ENCODE data around the gene XRCC1. TPM values are rescaled to one million over a fixed set of nuclear protein-coding genes. Genes with fewer than 3 reads are reported as not detected.
A peak's percentile ranks its signal among the peaks of the same experiment; 100 is the strongest.

XRCC1 gene, protein sequence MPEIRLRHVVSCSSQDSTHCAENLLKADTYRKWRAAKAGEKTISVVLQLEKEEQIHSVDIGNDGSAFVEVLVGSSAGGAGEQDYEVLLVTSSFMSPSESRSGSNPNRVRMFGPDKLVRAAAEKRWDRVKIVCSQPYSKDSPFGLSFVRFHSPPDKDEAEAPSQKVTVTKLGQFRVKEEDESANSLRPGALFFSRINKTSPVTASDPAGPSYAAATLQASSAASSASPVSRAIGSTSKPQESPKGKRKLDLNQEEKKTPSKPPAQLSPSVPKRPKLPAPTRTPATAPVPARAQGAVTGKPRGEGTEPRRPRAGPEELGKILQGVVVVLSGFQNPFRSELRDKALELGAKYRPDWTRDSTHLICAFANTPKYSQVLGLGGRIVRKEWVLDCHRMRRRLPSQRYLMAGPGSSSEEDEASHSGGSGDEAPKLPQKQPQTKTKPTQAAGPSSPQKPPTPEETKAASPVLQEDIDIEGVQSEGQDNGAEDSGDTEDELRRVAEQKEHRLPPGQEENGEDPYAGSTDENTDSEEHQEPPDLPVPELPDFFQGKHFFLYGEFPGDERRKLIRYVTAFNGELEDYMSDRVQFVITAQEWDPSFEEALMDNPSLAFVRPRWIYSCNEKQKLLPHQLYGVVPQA
- total RNA-seq (10 to 100 TPM; 25.1 to 26.2 TPM), total RNA-seq (6.1 to 32.8 (median 24.0) reads per million in 172 experiments)
- polyA plus RNA-seq (2013, experiment 1 of 2) = 34.5 TPM
- 35.2 TPM for polyA plus RNA-seq (2013, experiment 2 of 2)

- H3K4me3 ChIP-seq (ENCODE audit: low read length) = peak within 1 kb of the TSS; percentile 90
- peak; percentile 93 to 100 (median 96) for DNase-seq
Measured at GRCh38 chr19:43575156-43575950, at the start of gene XRCC1, which contains the start of gene PINLYP. Gene XRCC1, minus strand, starts transcription at chr19:43575527. Its CDS starts 69 bp downstream, at chr19:43575458. Gene PINLYP, plus strand, starts transcription at chr19:43575801. Its CDS starts 1,391 bp downstream, at chr19:43577192.

GRCh38 chr19:43624933-43625332, 49.6 kb upstream of the XRCC1 start:
- peak; percentile 72 to 93 (median 86) for DNase-seq
- TF ChIP-seq, protein P1, sequence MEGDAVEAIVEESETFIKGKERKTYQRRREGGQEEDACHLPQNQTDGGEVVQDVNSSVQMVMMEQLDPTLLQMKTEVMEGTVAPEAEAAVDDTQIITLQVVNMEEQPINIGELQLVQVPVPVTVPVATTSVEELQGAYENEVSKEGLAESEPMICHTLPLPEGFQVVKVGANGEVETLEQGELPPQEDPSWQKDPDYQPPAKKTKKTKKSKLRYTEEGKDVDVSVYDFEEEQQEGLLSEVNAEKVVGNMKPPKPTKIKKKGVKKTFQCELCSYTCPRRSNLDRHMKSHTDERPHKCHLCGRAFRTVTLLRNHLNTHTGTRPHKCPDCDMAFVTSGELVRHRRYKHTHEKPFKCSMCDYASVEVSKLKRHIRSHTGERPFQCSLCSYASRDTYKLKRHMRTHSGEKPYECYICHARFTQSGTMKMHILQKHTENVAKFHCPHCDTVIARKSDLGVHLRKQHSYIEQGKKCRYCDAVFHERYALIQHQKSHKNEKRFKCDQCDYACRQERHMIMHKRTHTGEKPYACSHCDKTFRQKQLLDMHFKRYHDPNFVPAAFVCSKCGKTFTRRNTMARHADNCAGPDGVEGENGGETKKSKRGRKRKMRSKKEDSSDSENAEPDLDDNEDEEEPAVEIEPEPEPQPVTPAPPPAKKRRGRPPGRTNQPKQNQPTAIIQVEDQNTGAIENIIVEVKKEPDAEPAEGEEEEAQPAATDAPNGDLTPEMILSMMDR (IDR thresholded peaks at IDR 0.05) = peak; percentile 52
- H3K36me3 ChIP-seq (ENCODE audit: insufficient read depth, low read length) = no peaks in the 10 kb centered on the region
- Mint-ChIP-seq H3K9me3 (no peaks in the 10 kb centered on the region), H3K4me1 (ENCODE audit: low read depth) (peaks cover 37% of the 10 kb centered on the region), H3K4me3 (peak overlapping the region; percentile 60), H3K36me3 (ENCODE audit: low read depth) (no peaks in the 10 kb centered on the region), H3K27ac (peak overlapping the region; percentile 51), H3K27me3 (peaks cover 7% of the 10 kb centered on the region)
- peaks cover 27% of the 10 kb centered on the region for H3K4me1 ChIP-seq (ENCODE audit: insufficient read depth, low read length)
- H3K4me3 ChIP-seq (ENCODE audit: low read length) = no peak overlapping the region
- peaks cover 0 to 6% of the 10 kb centered on the region in 2 experiments for H3K27me3 ChIP-seq (ENCODE audit: control insufficient read depth in 1 of 2, insufficient read depth in 2 of 2, low read length in 2 of 2)
- CTCF ChIA-PET = interaction anchor here (0.6 kb wide), 1 partner anchor 30 kb away, joined by 4 read pairs; no protein-coding TSS in a partner anchor
- intact Hi-C loops (cut with DNase I, micrococcal nuclease) = loop anchor here in 1 of 2 experiments (1.0 kb wide), 1 partner anchor 70 kb away; no protein-coding TSS in a partner anchor
- peaks cover 0 to 4% of the 10 kb centered on the region in 2 experiments for H3K9me3 ChIP-seq (ENCODE audit: control insufficient read depth in 1 of 2, insufficient read depth in 1 of 2, low read length in 2 of 2)
- peak; percentile 93 for ATAC-seq (ENCODE audit: poor library complexity)
- H3K27ac ChIP-seq (ENCODE audit: low read depth in 1 of 2, low read length in 2 of 2) = no peak overlapping the region
- POLR2A ChIA-PET = no interaction called here

More at GRCh38 chr19:43575156-43575950, at the start of gene XRCC1, which contains the start of gene PINLYP:
- no peaks in the 10 kb centered on the region for H3K27me3 Mint-ChIP-seq
- H3K4me3 Mint-ChIP-seq = peak within 1 kb of the TSS; percentile 98
- ATAC-seq (ENCODE audit: poor library complexity) = peak; percentile 98
- no peaks in the 10 kb centered on the region for H3K9me3 Mint-ChIP-seq
- ChIA-PET CTCF (interaction anchor here (1.4 to 3.1 kb wide), 3 partner anchors 19 to 21 kb away, joined by 4 to 22 read pairs (median 11); partner anchors contain the start of genes IRGQ and ZNF576), POLR2A (interaction anchor here (0.7 to 4.0 kb wide), 10 partner anchors 10 to 112 kb away, joined by 3 to 27 read pairs (median 4); partner anchors contain the start of genes IRGQ and ZNF576)
- no peaks in the 10 kb centered on the region for H3K36me3 ChIP-seq (ENCODE audit: insufficient read depth, low read length)
- H3K27me3 ChIP-seq (ENCODE audit: control insufficient read depth in 1 of 2, insufficient read depth in 2 of 2, low read length in 2 of 2) = no peaks in the 10 kb centered on the region
- H3K9me3 ChIP-seq (ENCODE audit: control insufficient read depth in 1 of 2, insufficient read depth in 1 of 2, low read length in 2 of 2) = no peaks in the 10 kb centered on the region
- peaks cover 33% of the 10 kb centered on the region for H3K4me1 ChIP-seq (ENCODE audit: insufficient read depth, low read length)
- intact Hi-C loops (cut with DNase I, micrococcal nuclease) = loop anchor here (1.0 kb wide), 4 partner anchors 20 to 44 kb away; partner anchors contain the start of genes IRGQ (in 2 of the 2), ZNF576 (in 2 of the 2), ZNF428 (in 1 of the 2) and ZNF575 (in 1 of the 2)
- H3K27ac ChIP-seq (ENCODE audit: low read depth in 1 of 2, low read length in 2 of 2) = peak within 1 kb of the TSS; percentile 81 to 94
- peak within 1 kb of the TSS; percentile 96 for H3K27ac Mint-ChIP-seq
- peaks cover 22% of the 10 kb centered on the region for H3K36me3 Mint-ChIP-seq (ENCODE audit: low read depth)
- H3K4me1 Mint-ChIP-seq (ENCODE audit: low read depth) = peaks cover 58% of the 10 kb centered on the region
- TF ChIP-seq, protein P1 (IDR thresholded peaks at IDR 0.05) = no peak

All from CD4-positive, alpha-beta T cell (primary cell).